Neutrophil (primary cell): ENCODE results near the gene GCC1.
"Not testable (repeated sequence)": the region's sequence is repeated elsewhere in the genome, so short reads cannot be mapped to it uniquely, and the experiment has no call there.

Experiments
- H3K27ac ChIP-seq: fragments of 200-600 bp; sonication (generic); 2 replicates; pipeline ENCODE4 v1.5.1; 2016; ENCODE audit warnings: mild to moderate bottlenecking, moderate library complexity
- H3K27me3 ChIP-seq: fragments of 200-600 bp; sonication (generic); 2 replicates; pipeline ENCODE4 v1.6.0; 2016; ENCODE audit warnings: mild to moderate bottlenecking
- H3K36me3 ChIP-seq: fragments of 200-600 bp; sonication (generic); 2 replicates; pipeline ENCODE4 v1.5.1; 2017
- H3K4me1 ChIP-seq, 2 experiments: fragments of 200-600 bp in 1 of 2; sonication (generic) in 1 of 2; 1 replicate in 1 of 2; 2 replicates in 1 of 2; pipeline versions ENCODE4 v1.5.1 to v1.6.1; 2013 to 2016; ENCODE audit warnings: low read depth in 1 of 2, low read length in 1 of 2, mild to moderate bottlenecking in 1 of 2, moderate library complexity in 1 of 2; ENCODE audit not compliant: control insufficient read depth in 1 of 2, insufficient read depth in 1 of 2
- H3K4me3 ChIP-seq, 2 experiments: fragments of 200-600 bp in 1 of 2; sonication (generic) in 1 of 2; 1 replicate in 1 of 2; 2 replicates in 1 of 2; pipeline ENCODE4 v1.5.1; 2013 to 2016; ENCODE audit warnings: low read depth in 1 of 2, low read length in 1 of 2, mild to moderate bottlenecking in 1 of 2, moderate library complexity in 1 of 2
- H3K9me3 ChIP-seq: fragments of 200-600 bp; sonication (generic); 2 replicates; pipeline ENCODE4 v1.5.1; 2016
- TF ChIP-seq, protein P1 (sequence below): fragments of 200-600 bp; sonication (generic); IDR thresholded peaks from 2 replicates; pipeline ENCODE4 v1.5.1; 2016; ENCODE audit warnings: antibody characterized with exemption

GCC1 gene

DNA sequence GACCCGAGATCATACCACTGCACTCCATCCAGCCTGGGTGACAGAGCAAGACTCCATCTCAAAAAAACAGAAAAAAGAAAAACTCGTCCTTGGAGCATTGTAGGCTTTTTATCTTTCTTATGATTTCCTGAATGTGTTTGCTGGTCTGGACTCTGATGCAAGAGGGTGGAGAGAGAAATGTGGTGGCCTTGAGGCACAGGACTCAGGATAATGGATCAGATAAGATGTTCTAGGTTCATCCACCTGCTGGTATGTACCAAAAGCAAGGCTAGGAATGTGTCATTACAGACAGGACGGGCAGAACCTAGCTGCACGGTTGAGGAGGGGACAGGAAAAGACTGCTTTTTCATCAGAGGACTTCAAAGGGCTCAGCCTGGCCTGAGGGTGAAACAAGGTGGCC lies 33.5 kb downstream of the GCC1 start:
- TF ChIP-seq, protein P1, sequence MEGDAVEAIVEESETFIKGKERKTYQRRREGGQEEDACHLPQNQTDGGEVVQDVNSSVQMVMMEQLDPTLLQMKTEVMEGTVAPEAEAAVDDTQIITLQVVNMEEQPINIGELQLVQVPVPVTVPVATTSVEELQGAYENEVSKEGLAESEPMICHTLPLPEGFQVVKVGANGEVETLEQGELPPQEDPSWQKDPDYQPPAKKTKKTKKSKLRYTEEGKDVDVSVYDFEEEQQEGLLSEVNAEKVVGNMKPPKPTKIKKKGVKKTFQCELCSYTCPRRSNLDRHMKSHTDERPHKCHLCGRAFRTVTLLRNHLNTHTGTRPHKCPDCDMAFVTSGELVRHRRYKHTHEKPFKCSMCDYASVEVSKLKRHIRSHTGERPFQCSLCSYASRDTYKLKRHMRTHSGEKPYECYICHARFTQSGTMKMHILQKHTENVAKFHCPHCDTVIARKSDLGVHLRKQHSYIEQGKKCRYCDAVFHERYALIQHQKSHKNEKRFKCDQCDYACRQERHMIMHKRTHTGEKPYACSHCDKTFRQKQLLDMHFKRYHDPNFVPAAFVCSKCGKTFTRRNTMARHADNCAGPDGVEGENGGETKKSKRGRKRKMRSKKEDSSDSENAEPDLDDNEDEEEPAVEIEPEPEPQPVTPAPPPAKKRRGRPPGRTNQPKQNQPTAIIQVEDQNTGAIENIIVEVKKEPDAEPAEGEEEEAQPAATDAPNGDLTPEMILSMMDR, result no peak
- no peak overlapping the region for H3K27ac ChIP-seq
- H3K36me3 ChIP-seq, result no peaks in the 10 kb centered on the region
- H3K4me3 ChIP-seq, result no peak overlapping the region
- no peaks in the 10 kb centered on the region for H3K9me3 ChIP-seq
- no peaks in the 10 kb centered on the region for H3K4me1 ChIP-seq
- H3K27me3 ChIP-seq, result peaks cover 28% of the 10 kb centered on the region

DNA sequence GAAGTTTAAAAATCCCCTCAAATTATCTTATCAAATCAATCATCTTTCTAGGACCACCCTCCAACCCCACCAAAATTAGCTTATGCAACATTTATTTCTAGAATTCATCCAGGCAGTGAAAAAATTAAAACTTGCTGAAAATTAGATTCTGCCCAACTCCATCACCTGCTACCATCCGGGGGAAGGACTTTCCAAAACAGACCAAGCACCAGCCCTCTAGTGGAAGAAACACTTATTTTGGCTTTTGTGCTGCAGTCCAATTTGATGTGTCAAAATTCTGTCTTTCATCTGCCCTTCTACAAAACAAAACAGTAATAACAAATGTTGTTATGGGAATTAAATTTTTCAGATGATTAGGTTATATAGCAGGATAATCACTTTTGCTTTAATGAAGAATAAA lies 35.1 kb downstream of the GCC1 start:
- no peaks in the 10 kb centered on the region for H3K4me1 ChIP-seq
- no peaks in the 10 kb centered on the region for H3K9me3 ChIP-seq
- peaks cover 28% of the 10 kb centered on the region for H3K27me3 ChIP-seq
- TF ChIP-seq, protein P1, result no peak
- H3K4me3 ChIP-seq, result no peak overlapping the region
- no peaks in the 10 kb centered on the region for H3K36me3 ChIP-seq
- no peak overlapping the region for H3K27ac ChIP-seq

DNA sequence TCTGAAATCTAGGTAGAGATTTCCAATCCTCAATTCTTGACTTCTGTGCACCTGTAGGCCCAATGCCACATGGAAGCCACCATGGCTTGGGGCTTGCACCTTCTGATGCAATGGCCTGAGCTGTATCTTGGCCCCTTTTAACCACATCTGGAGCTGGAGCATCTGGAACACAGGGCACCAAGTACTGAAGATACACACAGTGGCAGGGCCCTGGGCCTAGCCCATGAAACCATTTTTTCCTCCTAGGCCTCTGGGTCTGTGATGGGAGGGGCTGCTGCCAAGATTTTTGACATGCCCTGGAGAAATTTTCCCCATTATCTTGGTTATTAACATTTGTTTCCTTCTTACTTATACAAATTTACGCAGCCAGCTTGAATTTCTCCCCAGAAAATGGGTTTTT lies 39.1 kb downstream of the GCC1 start:
- TF ChIP-seq, protein P1, result no peak
- peaks cover 27% of the 10 kb centered on the region for H3K27me3 ChIP-seq
- H3K36me3 ChIP-seq, result no peaks in the 10 kb centered on the region
- no peaks in the 10 kb centered on the region for H3K4me1 ChIP-seq
- H3K4me3 ChIP-seq, result no peak overlapping the region
- H3K27ac ChIP-seq, result no peak overlapping the region
- H3K9me3 ChIP-seq, result no peaks in the 10 kb centered on the region

DNA sequence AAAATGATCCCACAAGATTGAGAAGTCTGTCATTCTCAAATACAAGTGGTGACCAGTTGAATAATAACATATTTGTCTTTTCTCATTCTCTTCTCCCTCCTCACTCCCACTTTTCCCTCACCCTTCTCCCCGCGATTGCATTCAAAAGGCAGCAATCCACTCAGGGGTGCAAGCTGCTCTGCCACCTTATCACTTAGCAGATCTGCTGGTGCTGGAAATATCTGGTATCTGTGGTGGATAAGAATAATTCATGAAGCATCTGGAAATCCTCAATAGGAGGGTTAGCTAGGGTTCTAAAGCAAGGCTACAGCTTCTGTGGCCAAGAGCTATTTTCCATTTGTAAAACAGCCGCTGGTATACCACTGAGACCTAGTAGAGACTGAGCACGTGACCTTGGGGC lies 43.8 kb downstream of the GCC1 start:
- Histone ChIP-seq H3K4me3 (no peak overlapping the region), H3K9me3 (no peaks in the 10 kb centered on the region), H3K27me3 (peaks cover 28% of the 10 kb centered on the region), H3K27ac (no peak overlapping the region), H3K36me3 (no peaks in the 10 kb centered on the region), H3K4me1 (no peaks in the 10 kb centered on the region)
- TF ChIP-seq, protein P1, result no peak

DNA sequence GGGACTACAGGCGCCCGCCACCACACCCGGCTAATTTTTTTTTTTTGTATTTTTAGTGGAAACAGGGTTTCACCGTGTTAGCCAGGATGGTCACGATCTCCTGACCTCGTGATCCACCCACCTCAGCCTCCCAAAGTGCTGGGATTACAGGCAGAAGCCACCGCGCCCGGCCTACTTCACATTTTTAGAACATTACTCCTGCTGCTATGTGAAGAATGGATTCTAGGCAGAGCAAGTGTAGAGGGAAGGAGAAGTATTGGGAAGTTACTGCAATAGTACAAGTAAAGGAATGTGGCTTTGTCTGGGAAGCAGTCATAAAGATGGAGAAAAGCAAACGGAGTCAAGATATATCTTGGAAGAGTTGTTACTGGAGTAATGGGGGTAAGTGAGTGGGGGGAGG lies 44.9 kb downstream of the GCC1 start:
- peaks cover 39% of the 10 kb centered on the region for H3K27me3 ChIP-seq

DNA sequence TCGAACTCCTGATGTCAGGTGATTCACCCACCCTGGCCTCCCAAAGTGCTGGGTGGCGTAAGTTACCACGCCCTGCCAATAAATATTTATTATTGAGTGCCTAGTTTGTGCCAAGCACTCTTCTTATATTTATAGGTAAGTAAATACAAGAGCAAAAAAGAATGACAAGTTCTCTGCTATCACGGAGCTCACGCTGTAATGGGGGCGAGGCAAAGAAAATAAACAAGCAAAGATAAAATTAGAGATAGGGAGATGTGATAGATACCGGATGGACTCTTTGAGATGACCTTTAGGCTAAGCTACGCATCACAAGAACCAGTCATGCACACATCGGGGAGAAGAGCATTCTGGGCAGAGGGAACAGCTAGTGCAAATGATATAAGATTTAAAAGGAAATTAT lies 46.3 kb downstream of the GCC1 start:
- Histone ChIP-seq H3K27me3 (peaks cover 52% of the 10 kb centered on the region), H3K36me3 (no peaks in the 10 kb centered on the region), H3K27ac (no peak overlapping the region), H3K4me3 (no peak overlapping the region), H3K4me1 (no peaks in the 10 kb centered on the region), H3K9me3 (no peaks in the 10 kb centered on the region)
- TF ChIP-seq, protein P1, result no peak

More for the DNA sequence above, 44.9 kb downstream of the GCC1 start:
- not testable (repeated sequence) for H3K27ac ChIP-seq, H3K4me3 ChIP-seq, H3K4me1 ChIP-seq, H3K36me3 ChIP-seq, H3K9me3 ChIP-seq
